ENCODE results near the gene ZMIZ2.

ZMIZ2 gene

GRCh38 chr7:44738051-44738723 lies 10.5 kb upstream of the ZMIZ2 start:
- POLR2A ChIA-PET, result interaction anchor here (0.7 kb wide), 1 partner anchor 140 kb away, joined by 3 read pairs; no protein-coding TSS in a partner anchor
- CTCF ChIA-PET, result no interaction called here

GRCh38 chr7:44738876-44739665 lies 9.6 kb upstream of the ZMIZ2 start:
- ChIA-PET CTCF (no interaction called here), POLR2A (interaction anchor here (0.7 kb wide), 1 partner anchor 141 kb away, joined by 3 read pairs; no protein-coding TSS in a partner anchor)
- no peak for TF ChIP-seq CTCF (IDR thresholded peaks at IDR 0.05; ENCODE audit: insufficient read depth, low read length, missing control alignments)
- no peak for DNase-seq (ENCODE audit: low read depth, low spot score)
- H3K4me3 ChIP-seq (ENCODE audit: low read depth, low read length), result no peak overlapping the region

More at GRCh38 chr7:44738051-44738723, 10.5 kb upstream of the ZMIZ2 start:
- DNase-seq (ENCODE audit: low read depth, low spot score), result no peak
- TF ChIP-seq CTCF (IDR thresholded peaks at IDR 0.05; ENCODE audit: insufficient read depth, low read length, missing control alignments), result no peak
- H3K4me3 ChIP-seq (ENCODE audit: low read depth, low read length), result no peak overlapping the region

GRCh38 chr7:44740055-44740454 lies 8.6 kb upstream of the ZMIZ2 start:
- CTCF ChIA-PET, result interaction anchor here (0.7 kb wide), 1 partner anchor 132 kb away, joined by 3 read pairs; no protein-coding TSS in a partner anchor
- H3K4me3 ChIP-seq (ENCODE audit: low read depth, low read length), result no peak overlapping the region
- TF ChIP-seq CTCF (IDR thresholded peaks at IDR 0.05; ENCODE audit: insufficient read depth, low read length, missing control alignments), result no peak
- POLR2A ChIA-PET, result no interaction called here
- no peak for DNase-seq (ENCODE audit: low read depth, low spot score)

- ChIA-PET POLR2A (no interaction called here), CTCF (no interaction called here)
- no peak overlapping the region for H3K4me3 ChIP-seq (ENCODE audit: low read depth, low read length)
- no peak for DNase-seq (ENCODE audit: low read depth, low spot score)
- no peak for TF ChIP-seq CTCF (IDR thresholded peaks at IDR 0.05; ENCODE audit: insufficient read depth, low read length, missing control alignments)
Observed at GRCh38 chr7:44743750-44744149, 4.9 kb upstream of the ZMIZ2 start.

GRCh38 chr7:44748948-44749731 lies 493 bp downstream of the ZMIZ2 start:
- peak overlapping the region; percentile 82 for H3K4me3 ChIP-seq (ENCODE audit: low read depth, low read length)
- CTCF ChIA-PET, result interaction anchor here (0.9 to 1.5 kb wide), 4 partner anchors 14 to 215 kb away, joined by 3 to 4 read pairs (median 4); no protein-coding TSS in a partner anchor
- TF ChIP-seq CTCF (IDR thresholded peaks at IDR 0.05; ENCODE audit: insufficient read depth, low read length, missing control alignments), result no peak
- POLR2A ChIA-PET, result interaction anchor here (0.7 to 1.5 kb wide), 6 partner anchors 14 to 167 kb away, joined by 3 to 6 read pairs (median 3); partner anchors contain the start of genes OGDH and TMED4
- DNase-seq (ENCODE audit: low read depth, low spot score), result no peak
